GDM1 (cell line): ENCODE data around the gene MRPL10.
A peak's percentile ranks its signal among the peaks of the same experiment; 100 is the strongest.
"Not testable (repeated sequence)": the region's sequence is repeated elsewhere in the genome, so short reads cannot be mapped to it uniquely, and the experiment has no call there.

Experiments
- DNase-seq: peaks from one replicate; lab custom pipeline; 2025; lab: John Stamatoyannopoulos, UW

The MRPL10 gene

GRCh38 chr17:47789611-47790561, 41.5 kb downstream of the MRPL10 start:
- DNase-seq, result no peak

DNA sequence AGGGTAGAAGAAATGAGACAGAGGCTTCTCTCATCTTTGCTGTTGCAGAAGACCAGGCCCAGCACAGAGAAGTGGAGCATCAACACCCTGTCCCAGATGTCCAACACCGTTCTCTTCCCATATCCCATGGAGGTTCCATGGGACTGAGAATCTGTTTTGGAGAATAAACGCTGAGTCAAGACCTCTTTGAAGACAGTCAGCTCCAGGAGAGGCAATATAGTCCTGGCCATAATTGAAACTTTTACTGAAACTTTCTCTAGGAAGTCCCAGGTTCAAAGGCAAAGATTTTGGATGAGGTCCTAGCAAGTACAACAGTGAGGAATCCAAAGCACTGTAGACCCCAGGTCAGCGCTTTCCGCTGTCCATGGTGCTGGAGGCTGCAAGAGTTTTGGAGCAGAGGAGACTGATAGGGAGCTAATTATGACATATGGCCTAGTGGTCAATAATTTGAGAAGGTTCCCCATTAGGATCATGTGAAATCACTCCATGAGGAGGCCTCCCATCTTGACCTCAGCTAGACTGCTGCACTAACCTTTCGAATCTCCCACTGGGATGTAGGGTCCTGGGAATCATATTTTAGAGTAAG, 45.7 kb downstream of the MRPL10 start:
- no peak for DNase-seq

DNA sequence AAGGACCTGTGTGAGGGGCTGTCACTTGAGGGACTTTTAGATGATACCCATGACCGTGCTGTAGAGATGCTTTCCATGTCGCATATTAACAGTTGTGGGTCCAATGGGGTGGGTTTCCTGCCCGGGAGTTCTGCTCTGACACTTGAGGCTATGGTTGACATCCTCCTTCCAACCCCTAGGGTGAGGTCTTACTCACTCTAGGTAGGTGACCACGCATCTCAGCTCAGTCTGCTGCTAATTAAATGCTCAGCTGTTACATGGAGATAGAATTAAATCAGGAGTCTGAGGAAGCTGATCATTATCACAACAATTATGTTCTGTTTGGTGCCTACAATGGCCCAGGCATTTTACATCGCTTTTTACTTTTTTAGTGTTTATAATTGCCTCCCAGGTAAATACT, 49.9 kb downstream of the MRPL10 start:
- DNase-seq, result no peak

- DNase-seq, result no peak
Observed at GRCh38 chr17:47778184-47778635, 53.1 kb downstream of the MRPL10 start.

- DNase-seq, result peak; percentile 14
Observed at GRCh38 chr17:47776330-47777197, 54.8 kb downstream of the MRPL10 start.

DNA sequence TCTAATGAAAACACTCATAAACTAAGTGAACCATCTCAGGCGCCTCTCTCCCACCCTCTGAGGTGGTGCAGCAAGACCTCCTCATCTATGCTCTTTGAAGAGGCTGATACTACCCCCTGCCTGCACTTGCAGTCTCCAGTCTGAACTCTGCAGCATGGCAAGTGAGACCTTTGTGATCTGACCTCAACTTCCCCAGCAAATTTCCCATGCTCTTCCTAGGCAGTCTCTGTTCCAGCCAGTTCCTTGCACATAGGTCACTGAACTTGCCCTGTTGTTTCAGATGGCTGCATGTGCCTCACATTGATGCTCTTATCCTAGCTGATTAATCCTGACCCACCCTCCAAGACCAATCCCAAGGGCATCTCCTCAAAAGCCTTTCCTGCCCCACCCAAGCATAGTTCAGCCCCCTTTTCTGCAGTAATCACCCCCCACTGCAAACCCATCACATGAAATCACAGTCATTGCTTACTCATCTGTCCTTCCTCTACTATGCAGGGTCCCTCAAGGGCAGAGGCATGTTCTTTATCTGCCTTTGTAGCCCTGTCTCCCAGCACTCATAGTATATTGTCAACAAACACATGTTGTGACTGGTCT, 56.3 kb downstream of the MRPL10 start:
- DNase-seq, result no peak

GRCh38 chr17:47774331-47774730, 57.0 kb downstream of the MRPL10 start:
- no peak for DNase-seq

DNA sequence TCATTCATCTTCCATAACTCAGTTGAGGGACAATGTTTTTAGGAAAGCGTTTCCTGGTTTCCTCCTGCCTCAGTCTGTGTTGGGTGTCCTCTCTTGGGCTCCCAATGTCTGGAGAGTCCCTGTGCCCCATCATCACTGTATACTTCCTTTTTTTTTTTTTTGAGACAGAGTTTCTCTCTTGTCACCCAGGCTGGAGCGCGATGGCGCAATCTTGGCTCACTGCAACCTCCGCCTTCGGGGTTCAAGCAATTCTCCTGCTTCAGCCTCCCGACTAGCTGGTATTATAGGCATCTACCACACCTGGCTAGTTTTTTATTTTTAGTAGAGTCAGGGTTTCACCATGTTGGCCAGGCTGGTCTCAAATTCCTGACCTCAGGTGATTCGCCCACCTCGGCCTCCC, 57.7 kb downstream of the MRPL10 start:
- DNase-seq, result not testable (repeated sequence)
